Tibial artery (tissue), 4 donors: ENCODE results near the gene UBR4.

Experiments used
- DNase-seq, 2 donors: peaks; one replicate each; pipeline ENCODE4 v3.0.0-alpha.2; 2019
- H3K27ac ChIP-seq, 2 donors: fragments of 200-600 bp; sonication (generic) in 1 of 2; 1 replicate in 1 of 2; 2 replicates in 1 of 2; pipeline ENCODE4 v1.5.1; 2018 to 2019; ENCODE audit warnings: mild to moderate bottlenecking in 1 of 2
- H3K27me3 ChIP-seq, 2 donors: fragments of 200-600 bp; sonication (generic) in 1 of 2; one replicate each; pipeline versions ENCODE4 v1.5.1 to v1.6.0; 2016 to 2019
- H3K36me3 ChIP-seq, 3 donors: fragments of 200-600 bp; sonication (generic) in 2 of 3; one replicate each; pipeline ENCODE4 v1.5.1; 2016 to 2019; ENCODE audit warnings: mild to moderate bottlenecking in 2 of 3
- H3K4me1 ChIP-seq, 4 donors: fragments of 200-600 bp; sonication (generic) in 2 of 4; 1 replicate in 3 of 4; 2 replicates in 1 of 4; pipeline ENCODE4 v1.5.1; 2016 to 2019
- H3K4me3 ChIP-seq, 2 donors: fragments of 200-600 bp; sonication (generic) in 1 of 2; 1 replicate in 1 of 2; 2 replicates in 1 of 2; pipeline ENCODE4 v1.5.1; 2018 to 2019; ENCODE audit warnings: mild to moderate bottlenecking in 2 of 2
- H3K9me3 ChIP-seq, 3 donors: fragments of 200-600 bp; sonication (generic) in 1 of 3; one replicate each; pipeline ENCODE4 v1.5.1; 2016 to 2019
- intact Hi-C: fragments of 100-400 bp; cut with DNase I; formaldehyde crosslinking; loops from one replicate; pipeline ENCODE4 v1.15.0; 2023; ENCODE audit warnings: low total_unique reads
- TF ChIP-seq, protein P1 (sequence below), 2 experiments: fragments of 200-600 bp in 1 of 2; fragments of 450-650 bp in 1 of 2; IDR thresholded peaks; one replicate each; pipeline ENCODE4 v1.5.1; 2017 to 2019; ENCODE audit warnings: antibody characterized with exemption in 2 of 2, mild to moderate bottlenecking in 1 of 2, moderate library complexity in 1 of 2

Gene UBR4

DNA sequence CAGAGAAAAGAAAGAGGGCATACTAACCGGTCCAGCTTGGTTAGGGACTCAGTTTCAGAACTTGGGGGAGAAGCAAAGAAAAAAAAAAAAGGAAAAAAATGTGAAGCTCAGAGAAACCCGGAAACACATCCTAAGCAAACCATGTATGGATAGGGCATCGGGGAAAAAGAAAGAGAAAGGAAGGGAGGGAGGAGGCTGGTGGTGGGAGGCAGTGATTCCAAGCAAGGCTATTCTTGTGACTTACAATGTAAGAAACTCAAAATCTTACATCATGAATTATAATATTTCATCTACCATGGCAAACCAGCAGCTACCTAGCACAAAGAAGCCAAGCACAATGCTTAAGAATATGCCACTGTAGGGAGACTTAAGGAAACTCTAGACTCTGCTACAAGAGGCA is 60.3 kb downstream of the UBR4 start:
- intact Hi-C loops: no loop called here
- no peak for DNase-seq
- H3K27me3 ChIP-seq: no peaks in the 10 kb centered on the region
- H3K4me1 ChIP-seq: no peaks in the 10 kb centered on the region
- H3K9me3 ChIP-seq: no peaks in the 10 kb centered on the region
- TF ChIP-seq, protein P1, sequence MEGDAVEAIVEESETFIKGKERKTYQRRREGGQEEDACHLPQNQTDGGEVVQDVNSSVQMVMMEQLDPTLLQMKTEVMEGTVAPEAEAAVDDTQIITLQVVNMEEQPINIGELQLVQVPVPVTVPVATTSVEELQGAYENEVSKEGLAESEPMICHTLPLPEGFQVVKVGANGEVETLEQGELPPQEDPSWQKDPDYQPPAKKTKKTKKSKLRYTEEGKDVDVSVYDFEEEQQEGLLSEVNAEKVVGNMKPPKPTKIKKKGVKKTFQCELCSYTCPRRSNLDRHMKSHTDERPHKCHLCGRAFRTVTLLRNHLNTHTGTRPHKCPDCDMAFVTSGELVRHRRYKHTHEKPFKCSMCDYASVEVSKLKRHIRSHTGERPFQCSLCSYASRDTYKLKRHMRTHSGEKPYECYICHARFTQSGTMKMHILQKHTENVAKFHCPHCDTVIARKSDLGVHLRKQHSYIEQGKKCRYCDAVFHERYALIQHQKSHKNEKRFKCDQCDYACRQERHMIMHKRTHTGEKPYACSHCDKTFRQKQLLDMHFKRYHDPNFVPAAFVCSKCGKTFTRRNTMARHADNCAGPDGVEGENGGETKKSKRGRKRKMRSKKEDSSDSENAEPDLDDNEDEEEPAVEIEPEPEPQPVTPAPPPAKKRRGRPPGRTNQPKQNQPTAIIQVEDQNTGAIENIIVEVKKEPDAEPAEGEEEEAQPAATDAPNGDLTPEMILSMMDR (IDR thresholded peaks at IDR 0.05): no peak
- peaks cover 100% of the 10 kb centered on the region in 3 donors for H3K36me3 ChIP-seq
- no peak overlapping the region for H3K27ac ChIP-seq
- H3K4me3 ChIP-seq: no peak overlapping the region

DNA sequence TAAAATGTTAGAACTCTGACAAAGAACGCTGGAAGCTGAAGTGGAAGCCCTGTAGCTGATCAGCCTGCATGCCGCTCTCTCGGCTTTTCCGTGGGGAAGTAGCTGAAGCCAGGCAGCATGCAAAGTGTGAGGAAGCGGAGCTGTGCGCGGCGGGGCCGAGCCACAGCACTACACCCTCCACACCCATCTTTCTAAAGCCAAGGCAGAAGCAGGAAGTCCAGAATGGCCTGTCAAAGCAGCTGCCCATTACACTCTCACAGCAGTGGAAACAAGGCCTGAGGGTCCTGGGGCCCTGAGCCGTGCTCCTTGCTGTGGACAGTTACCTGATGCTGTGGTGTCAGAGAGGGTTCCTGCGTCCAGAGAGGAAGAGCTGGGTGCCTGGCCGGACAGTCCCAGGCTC is 69.6 kb downstream of the UBR4 start:
- Histone ChIP-seq H3K9me3 (no peaks in the 10 kb centered on the region), H3K36me3 (peaks cover 90 to 97% (median 97%) of the 10 kb centered on the region in 3 donors), H3K27me3 (no peaks in the 10 kb centered on the region), H3K4me1 (no peaks in the 10 kb centered on the region), H3K27ac (no peak overlapping the region), H3K4me3 (no peak overlapping the region)
- intact Hi-C loops: no loop called here
- no peak for DNase-seq
- TF ChIP-seq, protein P1 (IDR thresholded peaks at IDR 0.05): no peak

DNA sequence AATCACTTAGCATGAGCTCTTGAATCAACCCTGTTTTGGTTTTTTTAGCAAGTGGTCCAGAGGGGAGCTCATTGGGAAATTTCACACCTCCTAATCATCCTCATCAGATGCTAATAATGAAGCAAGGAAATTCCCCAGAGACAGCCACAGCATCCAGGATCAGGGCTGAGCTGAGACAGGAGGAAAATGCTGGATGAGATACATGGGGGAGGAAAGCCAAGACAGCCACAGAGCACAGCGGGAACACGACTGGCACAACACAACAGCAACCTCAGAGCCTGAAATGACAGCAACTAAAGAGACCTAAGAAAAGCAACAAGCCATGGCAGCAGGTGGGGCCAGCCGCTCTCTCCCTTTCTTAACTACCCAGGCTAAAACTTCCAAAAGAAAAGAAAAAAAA is 70.4 kb downstream of the UBR4 start:
- intact Hi-C loops: no loop called here
- H3K4me1 ChIP-seq: no peaks in the 10 kb centered on the region
- DNase-seq: peak in 1 of 2 donors; percentile 34
- H3K27ac ChIP-seq: no peak overlapping the region
- no peak overlapping the region for H3K4me3 ChIP-seq
- no peaks in the 10 kb centered on the region for H3K9me3 ChIP-seq
- peaks cover 89 to 97% (median 97%) of the 10 kb centered on the region in 3 donors for H3K36me3 ChIP-seq
- H3K27me3 ChIP-seq: no peaks in the 10 kb centered on the region
- TF ChIP-seq, protein P1 (IDR thresholded peaks at IDR 0.05): no peak

DNA sequence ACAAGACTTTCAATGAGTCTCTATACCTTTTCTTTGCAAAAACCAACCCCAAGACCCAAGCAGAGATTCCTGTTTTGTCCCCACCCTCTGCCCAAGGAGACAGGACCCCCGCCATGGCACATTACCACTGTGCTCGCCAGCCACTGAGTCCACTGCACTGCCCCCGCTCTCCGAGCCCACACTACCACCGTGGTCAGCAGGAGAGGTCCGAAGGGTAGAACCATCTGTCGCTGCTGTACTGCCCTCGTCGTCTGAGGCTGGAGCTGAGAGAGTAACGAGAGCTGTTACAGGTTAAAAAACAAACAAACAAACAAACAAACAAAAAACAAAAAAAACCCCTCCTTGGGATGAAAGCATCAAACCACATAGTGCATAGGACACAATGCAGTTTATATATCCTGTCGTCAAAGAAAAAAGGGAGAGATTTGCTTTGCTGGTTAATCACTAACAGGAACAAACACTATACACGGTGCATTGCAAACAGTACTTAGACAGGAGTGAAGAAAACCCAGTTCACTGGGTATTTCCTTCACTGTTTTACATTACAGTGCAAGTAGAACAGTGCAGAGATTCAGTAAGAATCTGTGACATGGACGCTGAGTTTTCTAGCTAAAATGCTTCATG is 71.0 kb downstream of the UBR4 start:
- no peak for DNase-seq
- Histone ChIP-seq H3K4me1 (no peaks in the 10 kb centered on the region), H3K36me3 (peaks cover 89 to 97% (median 97%) of the 10 kb centered on the region in 3 donors), H3K27ac (no peak overlapping the region), H3K9me3 (no peaks in the 10 kb centered on the region), H3K4me3 (no peak overlapping the region), H3K27me3 (no peaks in the 10 kb centered on the region)
- TF ChIP-seq, protein P1 (IDR thresholded peaks at IDR 0.05): no peak
- intact Hi-C loops: no loop called here

DNA sequence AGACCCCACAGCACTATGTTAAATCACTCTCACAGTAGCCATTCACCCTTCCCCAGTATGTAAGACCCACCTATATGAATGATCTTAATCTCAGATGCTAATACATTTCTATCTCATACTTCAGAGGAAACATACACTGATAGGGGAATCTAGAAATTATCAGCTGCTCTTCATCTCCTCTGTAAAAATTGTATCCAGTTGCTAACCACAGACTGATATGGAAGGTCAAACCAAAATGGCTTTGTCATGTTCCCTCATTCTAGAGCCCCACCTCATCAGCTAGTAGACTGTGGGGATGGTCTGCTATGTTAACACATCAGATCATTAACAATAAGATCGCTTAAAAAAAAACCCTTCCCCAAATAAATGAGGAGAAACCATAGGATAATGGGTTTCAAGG is 71.7 kb downstream of the UBR4 start:
- Histone ChIP-seq H3K27me3 (no peaks in the 10 kb centered on the region), H3K9me3 (peaks cover 0 to 6% (median 5%) of the 10 kb centered on the region in 3 donors), H3K4me1 (no peaks in the 10 kb centered on the region), H3K4me3 (no peak overlapping the region), H3K27ac (no peak overlapping the region), H3K36me3 (peaks cover 89 to 97% (median 97%) of the 10 kb centered on the region in 3 donors)
- no peak for DNase-seq
- TF ChIP-seq, protein P1 (IDR thresholded peaks at IDR 0.05): no peak
- intact Hi-C loops: no loop called here
